Stomach (tissue), 9 donors: ENCODE measurements around the gene ADRB1. TPM values are rescaled to one million over a fixed set of nuclear protein-coding genes. Genes with fewer than 3 reads are reported as not detected.
A peak's percentile ranks its signal among the peaks of the same experiment; 100 is the strongest.

ENCODE experiments used
- DNase-seq, 2 donors: peaks; one replicate each; pipeline versions ENCODE4 v3.0.0 to v3.0.0-alpha.2; 2013 to 2019
- H3K27ac ChIP-seq, 5 donors: fragments of 200-600 bp in 4 of 5; sonication (generic) in 4 of 5; one replicate each; pipeline ENCODE4 v1.5.1; 2013 to 2019; ENCODE audit warnings: mild to moderate bottlenecking in 1 of 5, moderate library complexity in 1 of 5
- H3K27me3 ChIP-seq, 3 donors: fragments of 200-600 bp; sonication (generic); one replicate each; pipeline ENCODE4 v1.5.1; 2017 to 2019; ENCODE audit warnings: mixed run types in 1 of 3
- H3K36me3 ChIP-seq, 4 donors: fragments of 200-600 bp; sonication (generic); 1 replicate in 3 of 4; 2 replicates in 1 of 4; pipeline ENCODE4 v1.5.1; 2016 to 2019
- H3K4me1 ChIP-seq, 4 donors: fragments of 200-600 bp; sonication (generic); one replicate each; pipeline ENCODE4 v1.5.1; 2016 to 2019
- H3K4me3 ChIP-seq, 4 donors: fragments of 200-600 bp; sonication (generic) in 3 of 4; one replicate each; pipeline ENCODE4 v1.5.1; 2016 to 2019; ENCODE audit warnings: mild to moderate bottlenecking in 1 of 4
- H3K9me3 ChIP-seq, 4 donors: fragments of 200-600 bp; sonication (generic); one replicate each; pipeline ENCODE4 v1.5.1; 2016 to 2019
- CTCF ChIP-seq, 7 experiments: fragments of 450-650 bp in 4 of 7; fragments of 200-600 bp in 3 of 7; sonication (generic) in 3 of 7; IDR thresholded peaks; one replicate each; pipeline ENCODE4 v1.5.1; 2016 to 2019; ENCODE audit warnings: antibody characterized with exemption in 7 of 7, control low read depth in 2 of 7, mild to moderate bottlenecking in 1 of 7
- EP300 ChIP-seq: sonication (generic); formaldehyde crosslinking; IDR thresholded peaks from one replicate; pipeline ENCODE4 v1.6.1; 2017; ENCODE audit warnings: antibody characterized with exemption
- POLR2A ChIP-seq, 4 donors: fragments of 450-650 bp; IDR thresholded peaks; one replicate each; pipeline ENCODE4 v1.6.1; 2016; ENCODE audit warnings: antibody characterized with exemption in 4 of 4, control low read depth in 2 of 4, mild to moderate bottlenecking in 1 of 4, moderate library complexity in 1 of 4
- POLR2AphosphoS5 ChIP-seq, 3 donors: sonication (generic); formaldehyde crosslinking; IDR thresholded peaks; one replicate each; pipeline ENCODE4 v1.6.1; 2016; ENCODE audit warnings: antibody characterized with exemption in 3 of 3
- WGBS, 5 donors: extraction: QIAGEN DNeasy Blood & Tissue Kit in 3 of 5; methylation state at CpG; one replicate each; pipeline versions ENCODE4 v1.1.5 to v1.1.7; 2013 to 2018; 5-methylcytosine and 5-hydroxymethylcytosine counted together
- intact Hi-C: fragments of 100-400 bp; cut with DNase I; formaldehyde crosslinking; loops from one replicate; pipeline ENCODE4 v1.15.1; 2023; ENCODE audit warnings: low total_unique reads
- polyA plus RNA-seq, 3 donors: library from polyadenylated mRNA; stranded (reverse); fragments of 200-250 nt; gene quantifications; one replicate each; pipeline ENCODE4 v1.2.3, GENCODE V29; 2013
- total RNA-seq, 5 donors: library from RNA; depleted of rRNA; stranded (reverse); fragments of >200 nt; gene quantifications; one replicate each; pipeline versions ENCODE4 v1.1.0 to v1.2.3, GENCODE V29; 2014 to 2016
- donor health status: healthy with polysubstance abuse.
- donor health status: Bipolar disorder and iron deficiency.
- donor health status: healthy.

Gene ADRB1
- total and polyA plus RNA-seq, 8 donors: 0.43 to 1.7 (median 0.67) TPM; not detected in 2

- Histone ChIP-seq H3K9me3 (no peaks in the 10 kb centered on the region), H3K4me1 (peaks cover 7 to 40% (median 17%) of the 10 kb centered on the region in 4 donors), H3K36me3 (no peaks in the 10 kb centered on the region), H3K27ac (no peak overlapping the region), H3K27me3 (no peaks in the 10 kb centered on the region), H3K4me3 (no peak overlapping the region)
- TF ChIP-seq POLR2A (IDR thresholded peaks at IDR 0.05) (no peak), CTCF (IDR thresholded peaks at IDR 0.05) (no peak), EP300 (no peak), POLR2AphosphoS5 (IDR thresholded peaks at IDR 0.05) (no peak)
- 79 to 94% (median 93%) methylated on average over 9 of the region's 9 CpGs for WGBS, 5 donors
- no peak for DNase-seq
- intact Hi-C loops: no loop called here
Observed at GRCh38 chr10:114061789-114062188, 18.1 kb downstream of the ADRB1 start.

DNA sequence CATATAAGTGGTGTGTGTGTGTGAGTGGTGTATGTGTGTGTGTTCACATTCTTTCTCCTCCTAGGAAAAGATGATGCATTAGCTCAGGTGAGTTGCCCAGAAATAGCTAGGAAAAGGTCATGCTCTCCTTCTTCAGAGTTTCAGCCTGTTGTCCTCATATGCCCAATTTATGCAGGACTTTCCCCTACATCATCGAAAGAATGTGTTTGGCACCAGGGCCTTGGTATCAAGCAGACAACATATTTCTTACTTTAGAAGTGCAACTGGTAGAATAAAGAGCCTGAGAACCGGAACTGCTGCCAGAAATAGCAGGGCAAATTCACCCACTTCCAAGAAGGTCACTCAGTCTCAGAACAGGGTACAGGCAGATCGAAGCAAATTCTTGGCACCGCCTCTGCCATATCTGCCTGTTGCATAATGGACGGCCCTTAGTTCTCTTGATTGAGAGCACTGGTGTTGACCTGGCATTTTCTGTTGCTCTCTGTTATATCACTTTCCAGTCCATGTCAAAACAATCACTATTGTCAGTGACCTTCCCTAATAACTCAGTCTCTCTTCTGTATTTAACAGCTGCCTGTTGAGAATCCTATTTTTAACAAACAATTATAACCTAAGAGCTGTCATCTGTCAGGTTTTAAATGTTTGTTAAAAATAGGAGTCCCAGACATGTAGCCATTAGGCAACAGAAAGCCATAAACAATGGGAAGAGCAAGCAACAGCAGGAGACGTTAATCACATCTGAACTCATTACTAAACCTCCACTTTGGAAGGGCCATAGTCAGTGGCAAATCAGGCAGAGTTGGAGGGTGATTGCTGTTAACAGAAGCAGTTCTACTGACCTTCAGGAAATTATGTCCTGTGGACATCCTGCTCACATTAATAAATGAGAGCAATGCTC lies 20.7 kb downstream of the ADRB1 start:
- Histone ChIP-seq H3K4me3 (no peak overlapping the region), H3K27ac (peak overlapping the region in 1 of 5 donors; percentile 28), H3K9me3 (no peaks in the 10 kb centered on the region), H3K4me1 (peaks cover 7 to 43% (median 21%) of the 10 kb centered on the region in 4 donors), H3K27me3 (no peaks in the 10 kb centered on the region), H3K36me3 (no peaks in the 10 kb centered on the region)
- intact Hi-C loops: no loop called here
- no peak for TF ChIP-seq EP300
- TF ChIP-seq POLR2AphosphoS5 (IDR thresholded peaks at IDR 0.05): peak in 1 of 3 donors; percentile 32
- no peak for TF ChIP-seq CTCF (IDR thresholded peaks at IDR 0.05)
- no peak for TF ChIP-seq POLR2A (IDR thresholded peaks at IDR 0.05)
- 31 to 48% (median 39%) methylated on average over 6 of the region's 6 CpGs for WGBS, 5 donors
- DNase-seq: peak in 1 of 2 donors; percentile 79

DNA sequence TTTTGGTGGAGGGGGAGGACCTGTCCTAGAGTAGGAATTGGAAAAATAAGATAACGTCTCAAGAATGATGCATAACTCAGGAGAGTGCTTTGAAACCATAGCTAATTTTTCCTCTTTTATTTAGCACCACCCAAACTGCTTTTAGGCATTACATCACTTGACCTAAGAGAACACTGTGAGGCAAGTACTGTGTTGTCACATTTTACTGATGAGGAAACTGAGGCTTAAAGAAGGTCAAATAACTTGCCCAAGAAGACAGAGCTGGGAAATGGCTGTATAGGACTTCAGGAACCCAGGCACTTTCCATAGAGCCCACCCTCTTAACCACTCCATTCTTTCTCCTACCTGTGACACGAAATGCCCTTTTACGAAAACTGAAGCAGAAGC lies 21.4 kb downstream of the ADRB1 start:
- WGBS, 5 donors: 87 to 96% (median 90%) methylated on average over 3 of the region's 3 CpGs
- TF ChIP-seq EP300 (no peak), CTCF (IDR thresholded peaks at IDR 0.05) (no peak), POLR2AphosphoS5 (IDR thresholded peaks at IDR 0.05) (no peak), POLR2A (IDR thresholded peaks at IDR 0.05) (no peak)
- H3K9me3 ChIP-seq: no peaks in the 10 kb centered on the region
- H3K27ac ChIP-seq: no peak overlapping the region
- intact Hi-C loops: no loop called here
- no peaks in the 10 kb centered on the region for H3K27me3 ChIP-seq
- H3K4me3 ChIP-seq: no peak overlapping the region
- H3K36me3 ChIP-seq: no peaks in the 10 kb centered on the region
- no peak for DNase-seq
- peaks cover 7 to 43% (median 21%) of the 10 kb centered on the region in 4 donors for H3K4me1 ChIP-seq

DNA sequence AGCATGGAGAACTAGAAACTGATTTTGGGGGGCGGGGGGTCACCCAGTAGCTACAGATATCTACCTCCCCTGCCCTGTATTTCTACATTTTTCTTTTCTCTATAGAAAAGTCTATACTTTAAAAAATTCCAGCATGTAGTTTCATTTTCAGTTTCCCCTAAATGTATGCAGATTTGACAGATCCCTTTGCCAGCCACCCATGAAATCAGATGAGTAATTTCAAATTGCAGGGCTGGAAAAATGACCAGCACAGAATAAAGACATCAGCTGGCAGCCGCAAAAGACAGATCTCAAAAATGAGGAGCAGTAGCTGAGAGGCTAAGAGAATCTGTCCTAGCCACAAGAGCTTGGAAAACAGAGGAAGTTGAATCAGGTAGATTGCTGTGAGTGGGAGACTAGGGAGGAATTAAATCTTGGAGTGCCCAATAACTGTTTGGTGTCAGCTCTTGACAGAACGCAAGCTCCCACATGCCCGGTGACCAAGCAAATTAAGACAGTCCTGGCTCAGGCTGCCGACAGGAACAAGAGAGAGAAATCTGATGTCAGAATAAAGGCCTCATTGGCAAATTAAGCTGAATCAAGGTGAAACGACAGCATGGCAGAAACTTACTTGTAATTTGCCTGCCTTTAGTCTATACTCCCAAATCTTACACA lies 24.5 kb downstream of the ADRB1 start:
- no peak for DNase-seq
- intact Hi-C loops: no loop called here
- 85 to 90% (median 85%) methylated on average over 6 of the region's 6 CpGs for WGBS, 5 donors
- TF ChIP-seq POLR2A (IDR thresholded peaks at IDR 0.05) (no peak), POLR2AphosphoS5 (IDR thresholded peaks at IDR 0.05) (no peak), EP300 (no peak), CTCF (IDR thresholded peaks at IDR 0.05) (no peak)
- no peaks in the 10 kb centered on the region for H3K9me3 ChIP-seq
- H3K4me1 ChIP-seq: peaks cover 7 to 34% (median 21%) of the 10 kb centered on the region in 4 donors
- no peaks in the 10 kb centered on the region for H3K27me3 ChIP-seq
- peak overlapping the region in 1 of 5 donors; percentile 7 for H3K27ac ChIP-seq
- no peaks in the 10 kb centered on the region for H3K36me3 ChIP-seq
- no peak overlapping the region for H3K4me3 ChIP-seq
